GM12872 (cell line): ENCODE results near the gene SIX5.

Source experiments
- CTCF ChIP-seq: IDR thresholded peaks from 3 replicates; pipeline ENCODE4 v1.5.1; 2011; ENCODE audit warnings: low read depth, mild to moderate bottlenecking, low read length, moderate library complexity; ENCODE audit not compliant: insufficient read depth

Gene SIX5

GRCh38 chr19:45716359-45717130, 52.5 kb downstream of the SIX5 start:
- TF ChIP-seq CTCF, result no peak

GRCh38 chr19:45715139-45715538, 53.9 kb downstream of the SIX5 start:
- no peak for TF ChIP-seq CTCF
